Measurements from ENCODE around the gene KAT6B.

KAT6B gene

GRCh38 chr10:75070961-75071428 lies 244.6 kb downstream of the KAT6B start:
- Mint-ChIP-seq H3K4me1 (ENCODE audit: low read depth) (peaks cover 20% of the 10 kb centered on the region), H3K9me3 (no peaks in the 10 kb centered on the region), H3K27ac (peak overlapping the region; percentile 36), H3K36me3 (ENCODE audit: low read depth) (no peaks in the 10 kb centered on the region), H3K27me3 (no peaks in the 10 kb centered on the region), H3K4me3 (no peak overlapping the region)
- intact Hi-C loops (cut with micrococcal nuclease), result no loop called here

- Mint-ChIP-seq H3K27me3 (no peaks in the 10 kb centered on the region), H3K4me3 (no peak overlapping the region), H3K36me3 (ENCODE audit: low read depth) (no peaks in the 10 kb centered on the region), H3K4me1 (ENCODE audit: low read depth) (peaks cover 16% of the 10 kb centered on the region), H3K27ac (no peak overlapping the region), H3K9me3 (no peaks in the 10 kb centered on the region)
- intact Hi-C loops (cut with micrococcal nuclease), result no loop called here
Measured at GRCh38 chr10:75071756-75072155, 245.4 kb downstream of the KAT6B start.

GRCh38 chr10:75072727-75073126 lies 246.3 kb downstream of the KAT6B start:
- Mint-ChIP-seq H3K27ac (no peak overlapping the region), H3K36me3 (ENCODE audit: low read depth) (no peaks in the 10 kb centered on the region), H3K27me3 (no peaks in the 10 kb centered on the region), H3K4me3 (no peak overlapping the region), H3K4me1 (ENCODE audit: low read depth) (peaks cover 16% of the 10 kb centered on the region), H3K9me3 (no peaks in the 10 kb centered on the region)
- intact Hi-C loops (cut with micrococcal nuclease), result no loop called here

GRCh38 chr10:75073442-75073841 lies 247.0 kb downstream of the KAT6B start:
- Mint-ChIP-seq H3K27me3 (no peaks in the 10 kb centered on the region), H3K27ac (no peak overlapping the region), H3K9me3 (no peaks in the 10 kb centered on the region), H3K4me1 (ENCODE audit: low read depth) (peaks cover 16% of the 10 kb centered on the region), H3K36me3 (ENCODE audit: low read depth) (no peaks in the 10 kb centered on the region), H3K4me3 (no peak overlapping the region)
- intact Hi-C loops (cut with micrococcal nuclease), result no loop called here

- no peaks in the 10 kb centered on the region for H3K9me3 Mint-ChIP-seq
- H3K36me3 Mint-ChIP-seq (ENCODE audit: low read depth), result no peaks in the 10 kb centered on the region
- no peaks in the 10 kb centered on the region for H3K27me3 Mint-ChIP-seq
- H3K27ac Mint-ChIP-seq, result no peak overlapping the region
- no peak overlapping the region for H3K4me3 Mint-ChIP-seq
- intact Hi-C loops (cut with micrococcal nuclease), result no loop called here
- H3K4me1 Mint-ChIP-seq (ENCODE audit: low read depth), result peaks cover 13% of the 10 kb centered on the region
Measured at GRCh38 chr10:75074711-75075445, 248.5 kb downstream of the KAT6B start.

GRCh38 chr10:75076348-75076747 lies 249.9 kb downstream of the KAT6B start:
- Mint-ChIP-seq H3K4me3 (no peak overlapping the region), H3K4me1 (ENCODE audit: low read depth) (no peaks in the 10 kb centered on the region), H3K27me3 (no peaks in the 10 kb centered on the region), H3K27ac (no peak overlapping the region), H3K9me3 (peaks cover 5% of the 10 kb centered on the region), H3K36me3 (ENCODE audit: low read depth) (no peaks in the 10 kb centered on the region)
- intact Hi-C loops (cut with micrococcal nuclease), result no loop called here

GRCh38 chr10:75079436-75080083 lies 253.2 kb downstream of the KAT6B start:
- intact Hi-C loops (cut with micrococcal nuclease), result no loop called here
- Mint-ChIP-seq H3K27ac (no peak overlapping the region), H3K27me3 (no peaks in the 10 kb centered on the region), H3K9me3 (peaks cover 12% of the 10 kb centered on the region), H3K36me3 (ENCODE audit: low read depth) (no peaks in the 10 kb centered on the region), H3K4me1 (ENCODE audit: low read depth) (no peaks in the 10 kb centered on the region), H3K4me3 (no peak overlapping the region)

- H3K27me3 Mint-ChIP-seq, result no peaks in the 10 kb centered on the region
- intact Hi-C loops (cut with micrococcal nuclease), result no loop called here
- no peaks in the 10 kb centered on the region for H3K4me1 Mint-ChIP-seq (ENCODE audit: low read depth)
- no peak overlapping the region for H3K27ac Mint-ChIP-seq
- peaks cover 12% of the 10 kb centered on the region for H3K9me3 Mint-ChIP-seq
- no peaks in the 10 kb centered on the region for H3K36me3 Mint-ChIP-seq (ENCODE audit: low read depth)
- no peak overlapping the region for H3K4me3 Mint-ChIP-seq
Measured at GRCh38 chr10:75080554-75080953, 254.2 kb downstream of the KAT6B start.

GRCh38 chr10:75081379-75081778 lies 255.0 kb downstream of the KAT6B start:
- H3K27ac Mint-ChIP-seq, result no peak overlapping the region
- H3K4me1 Mint-ChIP-seq (ENCODE audit: low read depth), result no peaks in the 10 kb centered on the region
- peaks cover 12% of the 10 kb centered on the region for H3K9me3 Mint-ChIP-seq
- H3K27me3 Mint-ChIP-seq, result no peaks in the 10 kb centered on the region
- intact Hi-C loops (cut with micrococcal nuclease), result no loop called here
- no peak overlapping the region for H3K4me3 Mint-ChIP-seq
- H3K36me3 Mint-ChIP-seq (ENCODE audit: low read depth), result no peaks in the 10 kb centered on the region
